C1 segment of cervical spinal cord (tissue), 14 donors: ENCODE measurements around the gene CGB1.
A peak's percentile ranks its signal among the peaks of the same experiment; 100 is the strongest.

Source experiments
- DNase-seq, 14 donors: peaks; one replicate each; lab custom pipeline; 2025; lab: John Stamatoyannopoulos, UW

Gene CGB1

GRCh38 chr19:48994035-48994386, 42.7 kb downstream of the CGB1 start:
- no peak for DNase-seq

DNA sequence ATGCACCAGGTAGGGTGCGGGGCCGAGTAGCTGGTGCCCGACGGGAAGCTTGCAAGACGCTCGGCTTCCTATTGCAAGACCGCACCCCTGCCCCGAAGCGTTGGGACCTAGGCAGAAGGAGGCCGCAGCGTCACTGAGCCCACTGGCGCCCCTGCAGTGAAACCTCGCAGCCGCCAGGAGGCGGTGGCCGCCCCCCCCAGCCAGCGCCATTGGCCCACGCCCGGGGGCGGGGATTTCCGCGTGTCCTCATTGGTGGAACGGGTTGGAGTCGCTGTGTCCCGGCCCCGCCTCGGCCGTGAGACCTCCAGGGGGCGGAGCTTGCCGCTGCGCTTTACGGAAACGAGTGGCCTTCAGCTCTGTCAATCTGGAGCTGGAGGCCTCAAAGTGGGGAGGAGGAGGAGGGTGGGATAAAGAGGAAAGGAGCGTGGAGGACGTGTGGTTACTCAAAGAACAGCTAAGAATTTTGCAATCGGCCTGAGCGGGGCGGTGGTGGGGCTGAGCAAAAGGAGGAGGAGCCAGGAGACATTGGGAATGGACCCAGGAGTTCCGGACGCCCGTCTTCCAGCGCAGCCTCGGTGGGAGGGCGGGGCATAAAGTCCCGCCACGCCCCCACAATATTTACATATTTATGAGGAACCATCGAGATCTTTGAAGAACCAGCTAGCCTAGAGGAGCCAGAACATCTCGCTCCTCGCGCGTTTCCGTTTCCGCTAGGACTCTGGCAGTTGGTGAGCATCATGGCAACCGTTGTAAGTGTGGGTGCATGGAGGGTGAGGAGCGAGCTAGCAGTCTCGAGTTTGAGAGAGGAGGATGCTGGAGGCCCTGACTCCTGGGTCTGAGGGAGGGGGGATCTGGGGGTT, 43.3 kb downstream of the CGB1 start, which contains the start of the genes GYS1 and RUVBL2:
TSS of gene GYS1 (minus strand) at position 135 of the 860 bp plus-strand sequence. CDS start 197 bp downstream, outside the sequence.
TSS of gene RUVBL2 (plus strand) at position 713 of the 860 bp plus-strand sequence. CDS start at position 738, 25 bp downstream.
- peak; percentile 96 to 100 (median 100) for DNase-seq

DNA sequence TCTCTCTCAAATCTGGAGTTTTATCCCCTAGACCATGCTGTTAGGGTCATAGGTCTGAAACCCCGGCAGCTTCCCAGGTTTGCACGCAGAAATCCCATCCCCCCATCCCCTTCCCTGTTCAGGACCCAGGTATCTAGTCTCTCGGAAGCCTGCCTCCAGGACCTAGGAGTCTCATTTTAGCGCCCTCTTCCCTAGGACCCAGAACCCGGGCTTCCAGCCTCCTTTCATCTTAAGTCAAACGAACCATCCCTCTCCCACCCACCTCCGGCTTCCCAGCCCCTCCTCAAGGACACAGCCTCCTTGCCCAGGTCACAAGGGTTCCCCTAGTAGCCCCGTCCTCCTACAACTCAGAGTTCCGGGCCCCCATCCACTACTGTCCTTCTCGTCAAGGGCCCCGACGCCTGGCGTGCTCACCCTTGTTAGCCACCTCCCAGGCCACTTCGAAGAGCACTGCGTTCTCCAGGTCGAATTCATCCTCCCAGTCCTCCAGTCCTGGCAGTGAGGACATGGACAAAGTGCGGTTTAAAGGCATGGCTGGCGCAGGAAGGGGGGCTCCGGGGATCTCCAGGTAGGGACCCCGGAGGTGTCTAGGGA, 44.0 kb downstream of the CGB1 start:
- DNase-seq = peak in 7 of 14 donors; percentile 45 to 75 (median 67)

DNA sequence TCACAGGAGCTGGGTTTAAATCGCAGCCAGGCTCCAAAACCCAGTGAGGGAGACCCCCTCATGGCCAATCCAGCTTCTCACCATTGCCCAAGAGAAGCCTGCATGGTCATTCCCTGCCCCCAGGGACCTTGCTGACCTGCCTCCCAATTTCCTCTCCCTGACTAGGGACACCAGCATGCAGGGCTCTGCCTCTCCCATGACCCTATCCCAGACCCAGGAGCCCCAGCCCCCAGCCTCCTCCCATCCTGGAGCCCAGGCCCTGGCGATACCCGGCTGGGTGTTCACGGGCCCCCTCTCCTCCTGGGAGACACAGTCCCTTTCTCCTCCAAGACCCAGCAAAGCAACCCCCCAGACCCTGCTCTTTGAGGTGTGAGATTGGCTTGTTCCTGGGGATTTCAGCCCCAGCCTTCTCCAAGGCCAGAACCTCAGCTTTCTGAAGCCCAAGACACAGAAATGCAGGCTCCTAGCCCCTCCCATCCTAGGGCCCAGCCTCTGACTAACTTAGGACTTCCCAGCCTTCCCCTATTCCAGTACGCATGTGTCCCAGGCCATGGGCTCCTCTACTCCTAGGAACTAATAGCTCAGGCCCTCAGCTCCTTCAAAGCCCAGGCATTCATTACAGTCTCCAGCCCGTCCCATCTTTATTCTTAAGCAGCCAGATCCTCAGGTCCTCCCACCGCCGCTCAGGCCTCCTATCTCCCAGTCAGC, 44.7 kb downstream of the CGB1 start:
- DNase-seq = peak in 7 of 14 donors; percentile 15 to 49 (median 34)

- DNase-seq = no peak
Observed at GRCh38 chr19:48991011-48991609, 45.6 kb downstream of the CGB1 start.

DNA sequence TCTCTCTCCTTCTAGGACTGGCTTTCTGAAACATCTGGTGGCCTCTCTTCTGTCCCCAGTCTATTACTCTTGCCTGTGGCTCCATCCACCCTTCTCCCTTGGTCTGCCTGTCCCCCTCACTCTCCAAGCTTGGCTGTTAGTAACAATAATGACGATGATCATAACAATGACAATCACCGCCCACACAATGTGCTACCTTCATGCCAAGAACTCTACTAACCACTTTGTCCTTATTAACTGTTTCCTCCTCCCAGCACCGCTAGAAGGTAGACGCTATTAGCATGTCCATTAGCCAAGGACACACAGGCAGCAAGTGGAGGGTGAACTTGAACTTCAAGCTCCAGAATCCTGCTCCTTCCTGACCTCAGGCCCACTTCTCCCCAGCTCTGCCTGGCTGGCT, 46.3 kb downstream of the CGB1 start:
- DNase-seq = no peak

DNA sequence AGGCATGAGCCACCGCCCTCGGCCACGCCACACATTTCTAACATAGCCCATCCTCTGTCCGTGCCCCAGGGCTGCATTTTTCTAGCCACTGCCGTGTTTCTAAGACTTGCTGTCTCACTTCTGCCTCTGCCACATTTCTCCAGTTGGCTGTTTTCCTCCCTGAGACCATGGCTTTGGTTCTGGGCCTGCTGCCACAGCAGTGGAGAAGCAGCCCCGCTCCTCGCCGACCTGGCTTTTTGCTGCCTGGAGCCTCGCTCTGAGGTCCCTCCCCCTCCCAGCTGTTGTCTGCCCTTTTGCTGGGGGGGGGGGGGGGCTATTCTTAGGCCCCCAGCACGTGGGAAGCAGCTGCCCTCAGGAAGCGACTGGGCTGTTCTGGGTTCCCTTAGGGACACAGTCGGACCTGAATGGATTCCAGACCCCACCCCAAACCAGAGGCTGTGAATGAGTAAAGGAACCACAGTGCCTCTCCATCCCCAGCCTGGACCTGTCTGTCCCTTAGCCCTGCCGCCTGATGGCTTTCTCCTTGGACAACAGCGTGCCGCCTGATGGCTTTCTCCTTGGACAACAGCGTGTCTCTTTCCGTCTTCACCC, 46.9 kb downstream of the CGB1 start:
- DNase-seq = peak in 8 of 14 donors; percentile 9 to 52 (median 35)

GRCh38 chr19:48988860-48989259, 47.8 kb downstream of the CGB1 start:
- no peak for DNase-seq

DNA sequence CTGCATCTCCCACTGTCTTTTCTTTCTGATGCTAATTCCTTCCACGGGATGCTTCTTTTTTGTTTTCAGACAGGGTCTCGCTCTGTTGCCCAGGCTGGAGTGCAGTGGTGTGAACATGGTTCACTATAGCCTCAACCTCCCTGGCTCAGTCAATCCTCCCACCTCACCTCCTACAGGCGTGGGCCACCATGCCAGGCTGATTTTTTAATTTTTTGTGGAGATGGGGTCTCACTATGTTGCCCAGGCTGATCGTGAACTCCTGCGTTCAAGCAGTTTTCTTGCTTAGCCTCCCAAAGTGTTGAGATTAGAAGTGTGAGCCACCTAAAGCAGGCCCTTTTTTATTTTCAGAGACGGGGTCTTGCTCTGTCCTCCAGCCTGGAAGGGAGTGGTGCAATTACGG, 48.4 kb downstream of the CGB1 start:
- DNase-seq = no peak

DNA sequence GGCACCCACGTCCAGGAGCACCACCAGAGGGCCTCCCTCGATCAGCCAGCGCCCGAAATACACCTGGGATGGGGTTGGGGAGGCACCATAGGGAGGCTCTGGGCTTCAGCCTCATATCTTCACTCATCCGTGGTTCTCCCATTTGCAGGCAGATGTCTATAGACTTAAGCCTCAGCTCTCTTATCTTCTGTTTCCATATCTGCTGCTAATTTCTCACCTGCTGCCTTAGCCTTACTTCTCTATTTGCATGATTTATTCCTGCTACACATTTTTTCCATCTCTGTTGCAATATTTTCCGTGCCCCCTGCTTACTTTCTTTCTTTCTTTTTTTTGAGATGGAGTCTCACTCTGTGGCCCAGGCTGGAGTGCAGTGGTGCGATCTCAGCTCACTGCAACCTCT, 49.4 kb downstream of the CGB1 start:
- DNase-seq = no peak

DNA sequence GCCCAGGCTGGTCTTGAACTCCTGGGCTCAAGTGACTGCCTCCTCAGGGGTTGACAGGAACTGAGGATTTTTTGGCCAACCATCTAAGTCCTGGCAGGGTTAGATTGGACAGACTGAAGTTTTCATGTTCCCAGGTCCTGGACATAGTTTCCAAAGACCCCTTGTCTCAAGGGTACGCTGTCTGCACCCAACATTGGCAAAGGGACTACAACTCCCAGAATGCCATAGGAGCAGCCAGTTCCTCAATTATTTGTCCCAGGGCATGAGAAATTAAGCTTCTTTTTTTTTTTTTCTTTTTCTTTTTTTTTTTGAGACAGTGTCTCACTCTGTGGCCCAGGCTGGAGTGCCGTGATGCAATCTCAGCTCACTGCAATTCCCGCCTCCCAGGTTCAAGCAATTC, 50.5 kb downstream of the CGB1 start:
- DNase-seq = no peak

GRCh38 chr19:48985711-48986110, 51.0 kb downstream of the CGB1 start:
- no peak for DNase-seq
